Panc1 (cell line): ENCODE data around the gene DPYD. TPM values are rescaled to one million over a fixed set of nuclear protein-coding genes. Genes with fewer than 3 reads are reported as not detected.

Experiments used
- ATAC-seq: fragments of 200-7000 bp; cut with Tn5 transposase; 2 replicates; pipeline ENCODE4 v1.9.1; 2020; ENCODE audit warnings: mild to moderate bottlenecking, moderate library complexity
- BruUV-seq: library from RNA; stranded (reverse); fragments of 400-500 nt; replicated peaks from 2 replicates; lab custom pipeline; 2021; lab: Mats Ljungman, UMichigan
- CTCF ChIA-PET: fragments of 300-600 bp; sonication (Branson Sonifier 250); formaldehyde crosslinking; loops from one replicate; lab custom pipeline; 2022; ENCODE audit warnings: antibody characterized with exemption; lab: Charles Lee
- POLR2A ChIA-PET: fragments of 300-600 bp; sonication (Branson Sonifier 250); formaldehyde crosslinking; loops from one replicate; lab custom pipeline; 2022; ENCODE audit warnings: antibody characterized with exemption; lab: Charles Lee
- DNase-seq: peaks from one replicate; pipeline ENCODE4 v3.0.0-alpha.2; 2010; ENCODE audit warnings: low read depth, low spot score
- H3K27ac ChIP-seq: 2 replicates; pipeline ENCODE4 v1.5.1; 2011; ENCODE audit warnings: mild to moderate bottlenecking, low read length, inconsistent platforms
- H3K27me3 ChIP-seq: fragments of 200-500 bp; sonication (Bioruptor generic); 2 replicates; pipeline ENCODE4 v1.6.0; 2014; ENCODE audit warnings: low read length, inconsistent platforms; ENCODE audit not compliant: control insufficient read depth, insufficient read depth
- H3K36me3 ChIP-seq: fragments of 200-500 bp; sonication (Bioruptor generic); 2 replicates; pipeline ENCODE4 v1.5.1; 2014; ENCODE audit warnings: inconsistent platforms, mild to moderate bottlenecking, low read length, moderate library complexity; ENCODE audit not compliant: control insufficient read depth, insufficient read depth
- H3K4me1 ChIP-seq: 2 replicates; pipeline ENCODE4 v1.5.1; 2011; ENCODE audit warnings: inconsistent platforms, mild to moderate bottlenecking, low read length, moderate library complexity; ENCODE audit not compliant: control insufficient read depth, insufficient read depth
- H3K4me3 ChIP-seq, 2 experiments: 2 replicates each; pipeline ENCODE4 v1.5.1; 2011 to 2012; ENCODE audit warnings: low read depth in 2 of 2, low read length in 2 of 2, mild to moderate bottlenecking in 2 of 2, inconsistent platforms in 1 of 2, moderate library complexity in 1 of 2
- H3K9me3 ChIP-seq: fragments of 200-500 bp; sonication (Bioruptor generic); 2 replicates; pipeline ENCODE4 v1.5.1; 2014; ENCODE audit warnings: low read depth, mild to moderate bottlenecking, inconsistent platforms, low read length, moderate library complexity; ENCODE audit not compliant: control insufficient read depth, insufficient read depth
- CTCF ChIP-seq: fragments of 450-650 bp; IDR thresholded peaks from 2 replicates; pipeline ENCODE4 v1.5.1; 2017; ENCODE audit warnings: mild to moderate bottlenecking
- POLR2AphosphoS5 ChIP-seq: IDR thresholded peaks from 2 replicates; pipeline ENCODE4 v1.6.1; 2012; ENCODE audit warnings: mild to moderate bottlenecking, low read depth, low read length, moderate library complexity
- SIN3A ChIP-seq: IDR thresholded peaks from 2 replicates; pipeline ENCODE4 v1.6.1; 2012; ENCODE audit warnings: low read depth, mild to moderate bottlenecking, low read length, moderate library complexity, borderline replicate concordance; ENCODE audit not compliant: insufficient read depth
- TCF7L2 ChIP-seq: IDR thresholded peaks from 2 replicates; pipeline ENCODE4 v1.6.1; 2011; ENCODE audit warnings: mild to moderate bottlenecking, low read depth, low read length, inconsistent platforms
- in situ Hi-C: cut with HindIII; loops from 2 replicates; pipeline ENCODE4 v1.10.0; 2016; ENCODE audit warnings: low sequenced_read_pairs, low pct_unique_long_range_greater_than_20kb
- intact Hi-C: fragments of 100-400 bp; cut with micrococcal nuclease; formaldehyde crosslinking; loops from one replicate; pipeline ENCODE4 v1.10.0; 2022; ENCODE audit not compliant: unreplicated experiment
- total RNA-seq: library from RNA; stranded (reverse); gene quantifications from one replicate; pipeline ENCODE4 v1.2.1, GENCODE V29; 2021; ENCODE audit not compliant: unreplicated experiment
- TF ChIP-seq, protein P1 (sequence below), 2 experiments: IDR thresholded peaks; 2 replicates each; pipeline ENCODE4 v1.6.1; 2011 to 2012; ENCODE audit warnings: low read depth in 2 of 2, control low read depth in 1 of 2, low read length in 1 of 2, mild to moderate bottlenecking in 1 of 2, moderate library complexity in 1 of 2; ENCODE audit not compliant: insufficient read depth in 1 of 2

Gene DPYD
- total RNA-seq, 1 experiment from 2014 or later = 2.0 TPM

- Histone ChIP-seq H3K27ac (no peak overlapping the region), H3K4me1 (no peaks in the 10 kb centered on the region; the same call in 1 of the 2 replicates), H3K27me3 (no peaks in the 10 kb centered on the region), H3K36me3 (no peaks in the 10 kb centered on the region), H3K9me3 (no peaks in the 10 kb centered on the region), H3K4me3 (no peak overlapping the region)
- no peak for DNase-seq
- in situ Hi-C loops (no loop called here), intact Hi-C loops (no loop called here)
- POLR2A ChIA-PET = no interaction called here
- CTCF ChIA-PET = no interaction called here
- TF ChIP-seq TCF7L2 = no peak
- no peak for TF ChIP-seq POLR2AphosphoS5
- TF ChIP-seq, protein P1, sequence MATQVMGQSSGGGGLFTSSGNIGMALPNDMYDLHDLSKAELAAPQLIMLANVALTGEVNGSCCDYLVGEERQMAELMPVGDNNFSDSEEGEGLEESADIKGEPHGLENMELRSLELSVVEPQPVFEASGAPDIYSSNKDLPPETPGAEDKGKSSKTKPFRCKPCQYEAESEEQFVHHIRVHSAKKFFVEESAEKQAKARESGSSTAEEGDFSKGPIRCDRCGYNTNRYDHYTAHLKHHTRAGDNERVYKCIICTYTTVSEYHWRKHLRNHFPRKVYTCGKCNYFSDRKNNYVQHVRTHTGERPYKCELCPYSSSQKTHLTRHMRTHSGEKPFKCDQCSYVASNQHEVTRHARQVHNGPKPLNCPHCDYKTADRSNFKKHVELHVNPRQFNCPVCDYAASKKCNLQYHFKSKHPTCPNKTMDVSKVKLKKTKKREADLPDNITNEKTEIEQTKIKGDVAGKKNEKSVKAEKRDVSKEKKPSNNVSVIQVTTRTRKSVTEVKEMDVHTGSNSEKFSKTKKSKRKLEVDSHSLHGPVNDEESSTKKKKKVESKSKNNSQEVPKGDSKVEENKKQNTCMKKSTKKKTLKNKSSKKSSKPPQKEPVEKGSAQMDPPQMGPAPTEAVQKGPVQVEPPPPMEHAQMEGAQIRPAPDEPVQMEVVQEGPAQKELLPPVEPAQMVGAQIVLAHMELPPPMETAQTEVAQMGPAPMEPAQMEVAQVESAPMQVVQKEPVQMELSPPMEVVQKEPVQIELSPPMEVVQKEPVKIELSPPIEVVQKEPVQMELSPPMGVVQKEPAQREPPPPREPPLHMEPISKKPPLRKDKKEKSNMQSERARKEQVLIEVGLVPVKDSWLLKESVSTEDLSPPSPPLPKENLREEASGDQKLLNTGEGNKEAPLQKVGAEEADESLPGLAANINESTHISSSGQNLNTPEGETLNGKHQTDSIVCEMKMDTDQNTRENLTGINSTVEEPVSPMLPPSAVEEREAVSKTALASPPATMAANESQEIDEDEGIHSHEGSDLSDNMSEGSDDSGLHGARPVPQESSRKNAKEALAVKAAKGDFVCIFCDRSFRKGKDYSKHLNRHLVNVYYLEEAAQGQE (IDR thresholded peaks at IDR 0.05; ENCODE audit: insufficient read depth in 1 of 2, low read depth in 2 of 2, low read length in 1 of 2) = no peak
- no peak for ATAC-seq
- no TSS peak for BruUV-seq
Measured at GRCh38 chr1:97844552-97845089, 76.2 kb downstream of the DPYD start.

GRCh38 chr1:97841338-97841737 lies 79.5 kb downstream of the DPYD start:
- BruUV-seq = no TSS peak
- no peak overlapping the region for H3K27ac ChIP-seq
- no peaks in the 10 kb centered on the region for H3K36me3 ChIP-seq
- H3K27me3 ChIP-seq = no peaks in the 10 kb centered on the region
- no peaks in the 10 kb centered on the region for H3K4me1 ChIP-seq
- H3K4me3 ChIP-seq = no peak overlapping the region
- intact Hi-C loops = no loop called here
- no peaks in the 10 kb centered on the region for H3K9me3 ChIP-seq
- ChIA-PET CTCF (no interaction called here), POLR2A (no interaction called here)
- ATAC-seq = no peak
- TF ChIP-seq SIN3A = no peak
- TF ChIP-seq CTCF = no peak
- TF ChIP-seq, protein P1 (IDR thresholded peaks at IDR 0.05; ENCODE audit: insufficient read depth in 1 of 2, low read depth in 2 of 2, low read length in 1 of 2) = no peak
- no peak for TF ChIP-seq POLR2AphosphoS5
- TF ChIP-seq TCF7L2 = no peak
- in situ Hi-C loops = no loop called here
- no peak for DNase-seq
